H1 (cell line): ENCODE results near the gene NT5E. TPM values are rescaled to one million over a fixed set of nuclear protein-coding genes. Genes with fewer than 3 reads are reported as not detected.

ENCODE experiments used
- CTCF ChIA-PET: fragments of 300-600 bp; sonication (Branson Sonifier 250); formaldehyde crosslinking; loops from one replicate; lab custom pipeline; 2021; ENCODE audit not compliant: partially characterized antibody; lab: Charles Lee
- POLR2A ChIA-PET: fragments of 300-600 bp; sonication (Branson Sonifier 250); formaldehyde crosslinking; loops from one replicate; lab custom pipeline; 2021; ENCODE audit warnings: inconsistent platforms; ENCODE audit not compliant: partially characterized antibody; lab: Charles Lee
- DNase-seq, 2 experiments: peaks; one replicate each; pipeline versions ENCODE4 v3.0.0 to v3.0.0-alpha.2; 2010 to 2022; ENCODE audit warnings: low spot score in 2 of 2, low read depth in 1 of 2, mixed read lengths in 1 of 2
- FAIRE-seq: peaks from 2 replicates; lab custom pipeline; 2011; peaks lifted over from hg19 to GRCh38; lab: Jason Lieb, UNC
- H2AFZ ChIP-seq: 2 replicates; pipeline ENCODE4 v1.8.1; 2012; ENCODE audit warnings: low read length, inconsistent platforms
- H2AK5ac ChIP-seq: 2 replicates; pipeline ENCODE4 v1.6.1; 2013; ENCODE audit warnings: low read depth, low read length
- H2BK120ac ChIP-seq: replicated peaks from 2 replicates; pipeline ENCODE3; 2013; ENCODE audit warnings: low read depth, low read length, inconsistent platforms
- H2BK12ac ChIP-seq: 2 replicates; pipeline ENCODE4 v1.6.1; 2013; ENCODE audit warnings: low read depth, low read length
- H2BK15ac ChIP-seq: 2 replicates; pipeline ENCODE4 v1.6.1; 2013; ENCODE audit warnings: low read length
- H2BK20ac ChIP-seq: 2 replicates; pipeline ENCODE4 v1.6.1; 2013; ENCODE audit warnings: low read length
- H2BK5ac ChIP-seq: 2 replicates; pipeline ENCODE4 v1.6.1; 2013; ENCODE audit warnings: low read depth, low read length
- H3K14ac ChIP-seq: 2 replicates; pipeline ENCODE4 v1.6.1; 2013; ENCODE audit warnings: inconsistent platforms; ENCODE audit not compliant: insufficient read length
- H3K18ac ChIP-seq: 2 replicates; pipeline ENCODE4 v1.6.1; 2013; ENCODE audit warnings: low read length; ENCODE audit errors: extremely low read depth
- H3K23ac ChIP-seq: 2 replicates; pipeline ENCODE4 v1.6.1; 2013; ENCODE audit warnings: inconsistent platforms; ENCODE audit not compliant: insufficient read length
- H3K23me2 ChIP-seq: 2 replicates; pipeline ENCODE4 v1.6.1; 2013; ENCODE audit warnings: low read depth, low read length
- H3K27ac ChIP-seq: 2 replicates; pipeline ENCODE4 v1.6.1; 2011; ENCODE audit warnings: low read depth, low read length, inconsistent platforms
- H3K27me3 ChIP-seq, 4 experiments: replicated peaks in 1 of 4; 1 replicate in 1 of 4; 2 replicates in 3 of 4; pipeline versions ENCODE4 v1.6.1 to v1.8.1; 2011 to 2013; ENCODE audit warnings: low read length in 3 of 4, mild to moderate bottlenecking in 3 of 4, inconsistent platforms in 2 of 4, mixed read lengths in 2 of 4, moderate library complexity in 1 of 4; ENCODE audit not compliant: control insufficient read depth in 3 of 4, insufficient read depth in 3 of 4; ENCODE audit errors: extremely low read depth in 1 of 4
- H3K36me3 ChIP-seq, 4 experiments: 2 replicates each; pipeline versions ENCODE4 v1.6.1 to v1.8.1; 2011 to 2013; ENCODE audit warnings: mild to moderate bottlenecking in 4 of 4, low read length in 3 of 4, moderate library complexity in 2 of 4, control low read depth in 1 of 4, inconsistent platforms in 1 of 4; ENCODE audit not compliant: insufficient read depth in 4 of 4, control insufficient read depth in 2 of 4
- H3K4ac ChIP-seq: replicated peaks from 2 replicates; pipeline ENCODE3; 2013; ENCODE audit warnings: low read length, low read depth, mixed read lengths, inconsistent platforms; ENCODE audit not compliant: insufficient read length
- H3K4me1 ChIP-seq, 4 experiments: replicated peaks in 1 of 4; 1 replicate in 1 of 4; 2 replicates in 3 of 4; pipeline versions ENCODE4 v1.6.1 to v1.8.1; 2011 to 2013; ENCODE audit warnings: low read length in 3 of 4, inconsistent platforms in 2 of 4, mixed read lengths in 1 of 4; ENCODE audit not compliant: insufficient read depth in 4 of 4, control insufficient read depth in 3 of 4
- H3K4me2 ChIP-seq, 2 experiments: 2 replicates each; pipeline versions ENCODE4 v1.6.1 to v1.8.1; 2011 to 2013; ENCODE audit warnings: low read depth in 2 of 2, low read length in 2 of 2, control low read depth in 1 of 2, inconsistent platforms in 1 of 2, mild to moderate bottlenecking in 1 of 2; ENCODE audit not compliant: insufficient read depth in 1 of 2
- H3K4me3 ChIP-seq, 4 experiments: fragments of 200-600, 300-600 bp in 1 of 4; sonication (generic), shearing (Covaris generic), sonication (Bioruptor Twin) in 1 of 4; 2 replicates each; pipeline versions ENCODE4 v1.5.1 to v1.8.1; 2011 to 2016; ENCODE audit warnings: low read length in 4 of 4, low read depth in 3 of 4, control low read depth in 2 of 4, inconsistent platforms in 2 of 4, mild to moderate bottlenecking in 2 of 4, mixed read lengths in 1 of 4, moderate library complexity in 1 of 4; ENCODE audit not compliant: insufficient read depth in 2 of 4; ENCODE audit errors: extremely low read depth in 1 of 4
- H3K56ac ChIP-seq: replicated peaks from 2 replicates; pipeline ENCODE3; 2013; ENCODE audit warnings: low read depth, mild to moderate bottlenecking, mixed read lengths, low read length, inconsistent platforms; ENCODE audit not compliant: insufficient read length
- H3K79me1 ChIP-seq: 2 replicates; pipeline ENCODE4 v1.6.1; 2013; ENCODE audit warnings: low read depth, low read length, control low read depth
- H3K79me2 ChIP-seq, 2 experiments: 2 replicates each; pipeline versions ENCODE4 v1.6.1 to v1.8.1; 2012 to 2013; ENCODE audit warnings: low read length in 2 of 2, mild to moderate bottlenecking in 2 of 2, inconsistent platforms in 1 of 2; ENCODE audit not compliant: insufficient read depth in 2 of 2, control insufficient read depth in 1 of 2
- H3K9ac ChIP-seq, 4 experiments: replicated peaks in 1 of 4; 1 replicate in 1 of 4; 2 replicates in 3 of 4; pipeline versions ENCODE4 v1.6.1 to v1.8.1; 2011 to 2013; ENCODE audit warnings: low read depth in 3 of 4, low read length in 3 of 4, control low read depth in 2 of 4, mild to moderate bottlenecking in 2 of 4, moderate library complexity in 2 of 4, inconsistent platforms in 1 of 4; ENCODE audit errors: extremely low read depth in 1 of 4
- H3K9me3 ChIP-seq, 2 experiments: 2 replicates each; pipeline versions ENCODE4 v1.6.1 to v1.8.1; 2012 to 2013; ENCODE audit warnings: mild to moderate bottlenecking in 2 of 2, moderate library complexity in 2 of 2, control low read depth in 1 of 2, inconsistent platforms in 1 of 2, low read depth in 1 of 2, low read length in 1 of 2, mixed read lengths in 1 of 2; ENCODE audit not compliant: insufficient read depth in 2 of 2
- H4K20me1 ChIP-seq, 2 experiments: replicated peaks in 1 of 2; 2 replicates each; pipeline versions ENCODE3 to v1.8.1; 2011 to 2013; ENCODE audit warnings: inconsistent platforms in 2 of 2, low read length in 2 of 2, mild to moderate bottlenecking in 1 of 2; ENCODE audit not compliant: insufficient read depth in 2 of 2, control insufficient read depth in 1 of 2
- H4K5ac ChIP-seq: 2 replicates; pipeline ENCODE4 v1.6.1; 2013; ENCODE audit warnings: low read length, low read depth, mixed read lengths, inconsistent platforms; ENCODE audit not compliant: insufficient read length
- H4K8ac ChIP-seq: 2 replicates; pipeline ENCODE4 v1.8.0; 2013; ENCODE audit warnings: mild to moderate bottlenecking, moderate library complexity, low read length, inconsistent platforms; ENCODE audit not compliant: insufficient read depth; ENCODE audit errors: extremely low read depth
- H4K91ac ChIP-seq: replicated peaks from 2 replicates; pipeline ENCODE3; 2013; ENCODE audit warnings: low read length, mixed read lengths, inconsistent platforms; ENCODE audit not compliant: insufficient read length
- CHD2 ChIP-seq: IDR thresholded peaks from 2 replicates; pipeline ENCODE4 v1.6.1; 2012; ENCODE audit warnings: low read length, improper control_type of control experiment
- HDAC6 ChIP-seq: IDR thresholded peaks from one replicate; pipeline ENCODE4 v1.7.1; 2012; ENCODE audit warnings: low read depth, mild to moderate bottlenecking, inconsistent platforms, low read length, moderate library complexity
- KDM4A ChIP-seq: IDR thresholded peaks from one replicate; pipeline ENCODE4 v1.7.1; 2012; ENCODE audit warnings: low read depth, mild to moderate bottlenecking, moderate library complexity, low read length, inconsistent platforms; ENCODE audit not compliant: severe bottlenecking
- NANOG ChIP-seq: IDR thresholded peaks from 2 replicates; pipeline ENCODE4 v1.6.1; 2011; ENCODE audit warnings: low read length, low read depth, mild to moderate bottlenecking, inconsistent platforms; ENCODE audit not compliant: insufficient read depth, poor library complexity, severe bottlenecking
- RBBP5 ChIP-seq: IDR thresholded peaks from 2 replicates; pipeline ENCODE4 v1.7.1; 2012; ENCODE audit warnings: low read depth, mild to moderate bottlenecking, inconsistent platforms, low read length, moderate library complexity, borderline replicate concordance
- WGBS, 2 experiments: shearing (Covaris generic) in 1 of 2; methylation state at CpG; one replicate each; pipeline versions ENCODE4 v1.1.6 to v1.1.7; 2013 to 2015; ENCODE audit warnings: low lambda C conversion rate in 2 of 2, mixed read lengths in 2 of 2, inconsistent platforms in 1 of 2, low coverage in 1 of 2, missing lambda C conversion rate in 1 of 2; ENCODE audit not compliant: insufficient replicate concordance in 2 of 2, insufficient coverage in 1 of 2, insufficient read length in 1 of 2; ENCODE audit errors: extremely low coverage in 1 of 2, missing lambda C conversion rate in 1 of 2; 5-methylcytosine and 5-hydroxymethylcytosine counted together
- polyA plus RNA-seq, 7 experiments: library from polyadenylated mRNA; depleted of rRNA in 3 of 7; stranded (reverse) in 5 of 7; unstranded in 2 of 7; fragments of >200 nt in 5 of 7; fragments of 200-250 nt in 2 of 7; gene quantifications; 1 replicate in 5 of 7; 2 replicates in 1 of 7; 4 replicates in 1 of 7; pipeline versions ENCODE4 v1.2.1 to v1.2.3, GENCODE V29; 2011 to 2013; ENCODE audit warnings: missing spikeins in 2 of 7, mixed read lengths in 2 of 7
- total RNA-seq: library from RNA; stranded (reverse); fragmentation: NEBNext Ultra II Directional; extraction: Animal tissue kit (Norgen Biotek cat#: 25700); gene quantifications from 2 replicates; pipeline ENCODE4 v1.2.1, GENCODE V29; 2021

NT5E gene
- total and polyA plus RNA-seq, 2 of the 8 experiments (the other 6 are each of a cell fraction or from before 2014, with no cell fraction given) = 0.74 to 1.5 TPM

GRCh38 chr6:85472744-85473143, 22.9 kb downstream of the NT5E start:
- Histone ChIP-seq H4K8ac (no peak overlapping the region), H3K9ac (no peak overlapping the region)
- no peak for FAIRE-seq
- TF ChIP-seq RBBP5 = no peak
- TF ChIP-seq NANOG = no peak
- no peak for TF ChIP-seq HDAC6
- TF ChIP-seq KDM4A = no peak
- no peak for TF ChIP-seq CHD2

More at GRCh38 chr6:85472744-85473143, 22.9 kb downstream of the NT5E start:
- H2BK5ac ChIP-seq = no peak overlapping the region
- no peak overlapping the region for H3K4ac ChIP-seq
- H2BK15ac ChIP-seq = no peak overlapping the region
- no peaks in the 10 kb centered on the region for H3K79me1 ChIP-seq
- no peak overlapping the region for H2BK12ac ChIP-seq
- H4K20me1 ChIP-seq = no peaks in the 10 kb centered on the region
- H3K27me3 ChIP-seq = no peaks in the 10 kb centered on the region
- no peak overlapping the region for H4K5ac ChIP-seq
- no peaks in the 10 kb centered on the region for H3K9me3 ChIP-seq
- no peaks in the 10 kb centered on the region for H3K79me2 ChIP-seq
- H4K91ac ChIP-seq = no peak overlapping the region
- H3K23ac ChIP-seq = no peak overlapping the region
- no peaks in the 10 kb centered on the region for H3K36me3 ChIP-seq
- no peak overlapping the region for H3K4me3 ChIP-seq
- no peak overlapping the region for H3K18ac ChIP-seq
- no peak overlapping the region for H3K27ac ChIP-seq
- ChIA-PET POLR2A (no interaction called here), CTCF (interaction anchor here (0.7 to 3.7 kb wide), 5 partner anchors 10 to 630 kb away, joined by 3 to 34 read pairs (median 3); no protein-coding TSS in a partner anchor)
- no peaks in the 10 kb centered on the region for H3K23me2 ChIP-seq
- H2AK5ac ChIP-seq = no peak overlapping the region
- no peak overlapping the region for H2AFZ ChIP-seq
- whole genome bisulfite sequencing, 2 experiments = 90% methylated on average over 1 of the region's 1 CpG; no CpG with 5 or more reads in 1 of the 2 experiments
- DNase-seq = no peak
- H2BK20ac ChIP-seq = no peak overlapping the region
- H2BK120ac ChIP-seq = no peak overlapping the region
- no peak overlapping the region for H3K14ac ChIP-seq
- no peaks in the 10 kb centered on the region for H3K4me1 ChIP-seq
- no peak overlapping the region for H3K56ac ChIP-seq
- H3K4me2 ChIP-seq = no peak overlapping the region
